WI38 (cell line): ENCODE measurements around the gene HIRA.

ENCODE experiments used
- H3K4me3 ChIP-seq: 2 replicates; pipeline ENCODE4 v1.5.1; 2011; ENCODE audit warnings: low read depth, mild to moderate bottlenecking, control low read depth, low read length
- TF ChIP-seq, protein P1 (sequence below): IDR thresholded peaks from 2 replicates; pipeline ENCODE4 v1.5.1; 2012; ENCODE audit warnings: low read depth, mild to moderate bottlenecking, control low read depth, low read length

HIRA gene, protein sequence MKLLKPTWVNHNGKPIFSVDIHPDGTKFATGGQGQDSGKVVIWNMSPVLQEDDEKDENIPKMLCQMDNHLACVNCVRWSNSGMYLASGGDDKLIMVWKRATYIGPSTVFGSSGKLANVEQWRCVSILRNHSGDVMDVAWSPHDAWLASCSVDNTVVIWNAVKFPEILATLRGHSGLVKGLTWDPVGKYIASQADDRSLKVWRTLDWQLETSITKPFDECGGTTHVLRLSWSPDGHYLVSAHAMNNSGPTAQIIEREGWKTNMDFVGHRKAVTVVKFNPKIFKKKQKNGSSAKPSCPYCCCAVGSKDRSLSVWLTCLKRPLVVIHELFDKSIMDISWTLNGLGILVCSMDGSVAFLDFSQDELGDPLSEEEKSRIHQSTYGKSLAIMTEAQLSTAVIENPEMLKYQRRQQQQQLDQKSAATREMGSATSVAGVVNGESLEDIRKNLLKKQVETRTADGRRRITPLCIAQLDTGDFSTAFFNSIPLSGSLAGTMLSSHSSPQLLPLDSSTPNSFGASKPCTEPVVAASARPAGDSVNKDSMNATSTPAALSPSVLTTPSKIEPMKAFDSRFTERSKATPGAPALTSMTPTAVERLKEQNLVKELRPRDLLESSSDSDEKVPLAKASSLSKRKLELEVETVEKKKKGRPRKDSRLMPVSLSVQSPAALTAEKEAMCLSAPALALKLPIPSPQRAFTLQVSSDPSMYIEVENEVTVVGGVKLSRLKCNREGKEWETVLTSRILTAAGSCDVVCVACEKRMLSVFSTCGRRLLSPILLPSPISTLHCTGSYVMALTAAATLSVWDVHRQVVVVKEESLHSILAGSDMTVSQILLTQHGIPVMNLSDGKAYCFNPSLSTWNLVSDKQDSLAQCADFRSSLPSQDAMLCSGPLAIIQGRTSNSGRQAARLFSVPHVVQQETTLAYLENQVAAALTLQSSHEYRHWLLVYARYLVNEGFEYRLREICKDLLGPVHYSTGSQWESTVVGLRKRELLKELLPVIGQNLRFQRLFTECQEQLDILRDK

DNA sequence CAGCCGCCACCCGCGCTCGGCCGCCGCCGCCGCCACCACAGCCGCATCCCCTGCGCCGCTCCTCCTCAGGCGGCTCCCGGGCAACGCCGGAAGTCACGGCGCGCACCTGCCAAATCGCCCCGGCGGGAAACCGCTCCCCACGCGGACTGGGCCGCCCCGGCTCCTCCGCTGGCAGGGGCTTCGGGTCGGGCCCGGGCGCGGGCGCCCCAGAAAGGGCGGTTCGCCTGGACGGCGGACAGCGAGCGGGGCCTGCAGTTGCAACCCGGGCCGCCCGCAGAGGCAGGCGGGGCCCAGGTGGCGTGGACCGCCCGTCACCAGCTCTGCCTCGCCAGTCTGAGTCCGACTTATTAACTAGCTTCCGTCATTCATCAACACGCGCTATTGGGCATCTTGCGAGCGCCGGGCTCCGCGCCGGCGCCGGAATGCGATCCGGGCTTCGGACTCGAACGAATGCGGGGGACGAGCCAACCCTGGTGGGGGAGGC lies at the start of gene HIRA:
Gene HIRA (minus strand): TSS at position 85 of the 484 bp plus-strand sequence. CDS start 257 bp downstream, outside the sequence.
- H3K4me3 ChIP-seq: peak within 1 kb of the TSS; percentile 72
- TF ChIP-seq, protein P1, sequence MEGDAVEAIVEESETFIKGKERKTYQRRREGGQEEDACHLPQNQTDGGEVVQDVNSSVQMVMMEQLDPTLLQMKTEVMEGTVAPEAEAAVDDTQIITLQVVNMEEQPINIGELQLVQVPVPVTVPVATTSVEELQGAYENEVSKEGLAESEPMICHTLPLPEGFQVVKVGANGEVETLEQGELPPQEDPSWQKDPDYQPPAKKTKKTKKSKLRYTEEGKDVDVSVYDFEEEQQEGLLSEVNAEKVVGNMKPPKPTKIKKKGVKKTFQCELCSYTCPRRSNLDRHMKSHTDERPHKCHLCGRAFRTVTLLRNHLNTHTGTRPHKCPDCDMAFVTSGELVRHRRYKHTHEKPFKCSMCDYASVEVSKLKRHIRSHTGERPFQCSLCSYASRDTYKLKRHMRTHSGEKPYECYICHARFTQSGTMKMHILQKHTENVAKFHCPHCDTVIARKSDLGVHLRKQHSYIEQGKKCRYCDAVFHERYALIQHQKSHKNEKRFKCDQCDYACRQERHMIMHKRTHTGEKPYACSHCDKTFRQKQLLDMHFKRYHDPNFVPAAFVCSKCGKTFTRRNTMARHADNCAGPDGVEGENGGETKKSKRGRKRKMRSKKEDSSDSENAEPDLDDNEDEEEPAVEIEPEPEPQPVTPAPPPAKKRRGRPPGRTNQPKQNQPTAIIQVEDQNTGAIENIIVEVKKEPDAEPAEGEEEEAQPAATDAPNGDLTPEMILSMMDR: no peak

DNA sequence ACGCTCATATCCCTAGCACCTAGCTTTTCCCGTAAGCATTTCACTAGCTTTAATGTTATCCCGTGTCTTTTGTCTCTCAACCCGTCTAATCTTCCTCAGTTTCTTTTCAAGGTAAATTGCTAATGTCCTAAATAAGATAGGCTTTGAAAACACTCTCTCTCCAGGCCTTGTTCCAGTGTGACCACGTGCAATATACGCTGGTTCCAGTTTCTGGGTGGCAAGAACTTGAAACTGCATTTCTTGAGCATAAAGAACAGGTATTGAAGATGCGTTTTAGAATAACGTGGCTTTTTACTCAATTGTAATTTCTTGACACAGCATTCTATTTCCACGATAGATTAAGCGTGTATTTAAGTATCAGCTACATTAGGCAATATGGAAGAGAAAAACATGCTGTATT lies 49.3 kb upstream of the HIRA start:
- peak overlapping the region; percentile 91 for H3K4me3 ChIP-seq
- TF ChIP-seq, protein P1: no peak

DNA sequence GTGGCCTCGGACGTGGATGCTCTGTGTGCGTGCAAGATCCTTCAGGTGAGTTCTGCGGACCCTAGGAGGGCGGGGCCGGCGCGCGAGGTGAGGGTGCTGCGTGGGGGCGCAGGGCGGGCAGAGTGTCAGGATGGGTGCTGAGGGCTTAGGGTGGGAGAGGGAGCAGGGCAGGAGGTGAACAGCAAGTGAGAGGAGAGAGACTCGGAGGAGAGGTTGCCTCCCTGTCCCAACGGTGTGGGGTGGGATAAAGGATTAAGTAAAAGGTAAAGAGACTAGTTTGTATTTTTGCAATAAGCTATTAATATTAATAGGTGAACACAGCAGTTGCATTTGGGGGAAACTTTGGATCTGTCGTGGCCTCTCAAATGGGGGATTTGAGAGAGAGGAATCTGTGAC lies 48.6 kb upstream of the HIRA start:
- TF ChIP-seq, protein P1: no peak
- peak overlapping the region; percentile 91 for H3K4me3 ChIP-seq

DNA sequence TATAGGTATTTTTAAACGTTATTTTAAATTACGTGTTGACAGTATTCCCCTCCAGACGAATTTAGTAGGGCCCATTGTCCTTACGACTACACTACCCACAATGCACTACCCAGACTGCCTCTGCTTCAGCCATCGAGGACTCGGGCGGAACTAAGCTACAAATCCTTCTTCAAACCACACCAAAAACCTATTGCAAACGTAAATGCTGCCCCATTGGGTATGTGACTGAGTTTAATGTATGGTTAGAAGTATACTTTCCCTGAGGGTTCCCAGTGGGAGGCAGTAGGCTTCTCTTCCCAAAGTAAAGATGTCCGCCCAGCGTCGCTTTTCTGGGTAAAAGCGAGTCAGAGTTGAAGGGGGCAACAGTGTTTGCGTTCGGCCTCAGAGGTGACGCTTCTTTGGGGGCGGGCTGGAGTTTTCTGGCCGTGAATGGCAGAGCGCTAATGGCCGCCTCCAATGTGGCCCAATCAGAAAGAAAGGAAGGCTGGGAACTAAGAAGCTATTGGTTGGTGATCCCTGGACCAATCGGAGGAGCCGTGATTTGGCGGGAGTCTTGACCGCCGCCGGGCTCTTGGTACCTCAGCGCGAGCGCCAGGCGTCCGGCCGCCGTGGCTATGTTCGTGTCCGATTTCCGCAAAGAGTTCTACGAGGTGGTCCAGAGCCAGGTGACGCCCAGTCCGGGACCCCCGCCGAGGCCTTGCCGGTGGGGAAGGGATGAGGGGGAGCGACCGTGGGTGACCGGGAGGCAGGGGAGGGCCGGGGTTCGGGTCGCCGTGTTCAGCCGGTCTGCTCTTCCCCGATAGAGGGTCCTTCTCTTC lies 48.0 kb upstream of the HIRA start, which contains the start of gene CDC45:
Gene CDC45 (plus strand): TSS at position 566 of the 818 bp plus-strand sequence. CDS start 49 bp downstream, at position 615.
- TF ChIP-seq, protein P1: no peak
- H3K4me3 ChIP-seq: peak within 1 kb of the TSS; percentile 91

DNA sequence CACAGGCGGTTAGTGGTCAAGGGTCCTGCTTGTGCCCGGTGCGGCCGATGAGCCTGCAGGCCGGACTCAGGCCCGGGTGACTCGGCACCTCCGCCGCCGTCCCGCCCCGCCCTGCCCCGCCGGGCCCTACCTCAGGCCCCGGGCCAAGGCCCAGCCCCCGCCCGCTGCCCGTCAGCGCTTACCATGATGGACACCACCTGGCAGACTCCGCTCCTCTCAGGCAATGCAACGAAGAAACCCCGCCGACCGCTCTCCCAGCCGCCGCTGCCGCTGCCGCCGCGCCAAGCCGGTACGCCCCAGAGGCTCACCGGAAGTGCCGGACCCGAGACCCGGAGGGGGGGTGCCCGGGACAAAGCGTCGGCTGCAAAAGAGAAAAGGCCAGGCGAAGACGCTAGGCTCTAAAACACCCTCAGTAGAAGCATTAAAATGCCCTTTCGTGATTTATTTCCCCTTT lies 47.4 kb upstream of the HIRA start, which contains the start of gene UFD1:
Gene UFD1 (minus strand): TSS at position 293 of the 454 bp plus-strand sequence. CDS start 108 bp downstream, at position 185.
- H3K4me3 ChIP-seq: peak within 1 kb of the TSS; percentile 91
- TF ChIP-seq, protein P1: no peak

DNA sequence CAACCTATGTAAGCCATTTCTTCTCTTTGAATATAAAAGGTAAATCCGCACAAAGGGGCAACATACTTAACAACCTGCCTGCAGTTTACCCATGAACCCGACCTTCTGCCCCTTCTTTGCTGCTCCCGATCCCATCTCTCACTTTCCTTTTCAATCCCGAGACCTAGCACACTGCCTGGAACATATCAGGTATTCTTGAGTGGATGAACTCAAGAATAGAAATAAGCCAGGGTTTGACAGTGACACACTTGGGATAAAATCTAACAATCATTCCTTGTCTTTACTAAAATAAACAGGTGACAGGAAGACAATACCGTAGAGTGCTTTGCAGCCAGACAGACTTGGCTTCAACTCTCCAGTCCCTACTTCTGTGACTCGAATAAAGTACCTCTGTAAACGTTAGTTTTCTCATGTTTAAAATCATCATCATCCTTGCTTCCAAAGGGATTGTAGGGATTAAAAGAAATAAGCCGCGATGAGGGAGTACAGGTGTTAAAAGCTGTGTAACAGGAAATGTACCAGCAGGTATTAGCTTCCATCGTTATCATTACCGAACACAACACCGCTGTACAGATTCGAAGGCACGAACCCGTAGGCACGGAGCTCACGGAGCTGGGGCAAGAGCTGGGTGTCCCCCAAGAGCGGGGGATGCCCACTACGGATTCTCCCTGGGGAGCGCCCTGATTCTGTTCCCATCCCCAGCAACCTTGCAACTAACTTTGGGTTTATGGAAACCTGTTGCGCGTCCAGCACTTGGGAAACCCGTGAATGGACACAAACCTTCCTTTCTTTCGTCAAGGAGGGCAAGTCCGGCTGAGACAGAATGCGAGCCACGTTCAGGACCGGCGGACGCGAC lies 46.7 kb upstream of the HIRA start:
- TF ChIP-seq, protein P1: no peak

More for the DNA sequence above, 46.7 kb upstream of the HIRA start:
- peak overlapping the region; percentile 91 for H3K4me3 ChIP-seq
